Activated T-helper 1 cell treated with anti-CD3 and anti-CD28 coated beads, Interleukin-12 subunit alpha, Interleukin-12 subunit beta, Interleukin-2, Interleukin-4 antibody, amounts not matched to agents 30 ng/mL and 10 ng/mL and 1 ng/mL, durations not matched to agents 14 hours and 24 hours and 36 hours (primary cell): ENCODE data around the gene MT1G. TPM values are rescaled to one million over a fixed set of nuclear protein-coding genes. Genes with fewer than 3 reads are reported as not detected.
"Not testable (repeated sequence)": the region's sequence is repeated elsewhere in the genome, so short reads cannot be mapped to it uniquely, and the experiment has no call there.

Experiments used
- DNase-seq: peaks from one replicate; pipeline ENCODE4 v3.0.0; 2021; ENCODE audit warnings: low spot score
- H3K27ac Mint-ChIP-seq: one replicate; pipeline ENCODE4 v1.8.0; 2021; ENCODE audit warnings: mild to moderate bottlenecking, mixed read lengths
- H3K27me3 Mint-ChIP-seq: one replicate; pipeline ENCODE4 v1.8.0; 2022; ENCODE audit warnings: mild to moderate bottlenecking, moderate library complexity, mixed read lengths; ENCODE audit not compliant: insufficient read depth
- H3K36me3 Mint-ChIP-seq: one replicate; pipeline ENCODE4 v1.8.0; 2021; ENCODE audit warnings: low read depth, mixed read lengths
- H3K4me1 Mint-ChIP-seq: one replicate; pipeline ENCODE4 v1.8.0; 2021; ENCODE audit warnings: low read depth, mixed read lengths
- H3K4me3 Mint-ChIP-seq: one replicate; pipeline ENCODE4 v1.8.0; 2021; ENCODE audit warnings: mild to moderate bottlenecking, moderate library complexity, mixed read lengths
- H3K9me3 Mint-ChIP-seq: one replicate; pipeline ENCODE4 v1.8.0; 2021; ENCODE audit warnings: mixed read lengths
- intact Hi-C: fragments of 100-400 bp; cut with micrococcal nuclease; formaldehyde crosslinking; loops from one replicate; pipeline ENCODE4 v1.15.1; 2024
- total RNA-seq: library from RNA; stranded (reverse); gene quantifications from 2 replicates; pipeline ENCODE4 v1.2.3, GENCODE V29; 2022

Gene MT1G
- 28.5 and 29.1 TPM in 2 replicates for total RNA-seq

- Mint-ChIP-seq H3K4me3 (peak within 1 kb of the TSS; percentile 66), H3K27ac (no peak within 1 kb of the TSS), H3K4me1 (peaks cover 55% of the 10 kb centered on the region), H3K36me3 (peaks cover 10% of the 10 kb centered on the region), H3K27me3 (peaks cover 58% of the 10 kb centered on the region), H3K9me3 (no peaks in the 10 kb centered on the region)
- DNase-seq, result peak; percentile 41
- intact Hi-C loops, result loop anchor here (2.0 kb wide), 1 partner anchor 15 kb away; the partner anchor contains the start of gene MT1X
Observed at GRCh38 chr16:56667581-56668571, at the start of gene MT1G. Gene MT1G, minus strand, starts transcription at chr16:56668065. Its CDS starts 72 bp downstream, at chr16:56667993.

- intact Hi-C loops, H3K4me1 Mint-ChIP-seq, H3K4me3 Mint-ChIP-seq, DNase-seq, H3K36me3 Mint-ChIP-seq, H3K9me3 Mint-ChIP-seq, H3K27ac Mint-ChIP-seq: not testable (repeated sequence)
- peaks cover 15% of the 10 kb centered on the region for H3K27me3 Mint-ChIP-seq
Observed at GRCh38 chr16:56717532-56717931, 49.7 kb upstream of the MT1G start.

- no peaks in the 10 kb centered on the region for H3K4me1 Mint-ChIP-seq
- no peak for DNase-seq
- H3K9me3 Mint-ChIP-seq, result no peaks in the 10 kb centered on the region
- no peaks in the 10 kb centered on the region for H3K36me3 Mint-ChIP-seq
- H3K27me3 Mint-ChIP-seq, result peaks cover 7% of the 10 kb centered on the region
- no peak overlapping the region for H3K4me3 Mint-ChIP-seq
- no peak overlapping the region for H3K27ac Mint-ChIP-seq
- intact Hi-C loops, result no loop called here
Observed at GRCh38 chr16:56716761-56717160, 48.9 kb upstream of the MT1G start.

GRCh38 chr16:56715126-56715525 lies 47.3 kb upstream of the MT1G start:
- Mint-ChIP-seq H3K36me3 (no peaks in the 10 kb centered on the region), H3K27ac (no peak overlapping the region), H3K4me3 (no peak overlapping the region), H3K4me1 (peaks cover 6% of the 10 kb centered on the region), H3K27me3 (no peaks in the 10 kb centered on the region), H3K9me3 (no peaks in the 10 kb centered on the region)
- intact Hi-C loops, result no loop called here
- DNase-seq, result no peak

GRCh38 chr16:56713794-56714193 lies 45.9 kb upstream of the MT1G start:
- DNase-seq, result no peak
- peaks cover 17% of the 10 kb centered on the region for H3K4me1 Mint-ChIP-seq
- no peak overlapping the region for H3K27ac Mint-ChIP-seq
- no peak overlapping the region for H3K4me3 Mint-ChIP-seq
- H3K9me3 Mint-ChIP-seq, result no peaks in the 10 kb centered on the region
- H3K27me3 Mint-ChIP-seq, result no peaks in the 10 kb centered on the region
- intact Hi-C loops, result no loop called here
- H3K36me3 Mint-ChIP-seq, result no peaks in the 10 kb centered on the region

GRCh38 chr16:56711862-56712261 lies 44.0 kb upstream of the MT1G start:
- intact Hi-C loops, result no loop called here
- Mint-ChIP-seq H3K9me3 (no peaks in the 10 kb centered on the region), H3K27me3 (no peaks in the 10 kb centered on the region), H3K4me3 (no peak overlapping the region), H3K4me1 (peaks cover 26% of the 10 kb centered on the region), H3K27ac (no peak overlapping the region), H3K36me3 (no peaks in the 10 kb centered on the region)
- DNase-seq, result no peak

GRCh38 chr16:56710181-56710737 lies 42.4 kb upstream of the MT1G start:
- Mint-ChIP-seq H3K27me3 (no peaks in the 10 kb centered on the region), H3K27ac (no peak overlapping the region), H3K9me3 (no peaks in the 10 kb centered on the region), H3K36me3 (no peaks in the 10 kb centered on the region), H3K4me1 (peaks cover 26% of the 10 kb centered on the region), H3K4me3 (peak overlapping the region; percentile 22)
- DNase-seq, result no peak
- intact Hi-C loops, result no loop called here

GRCh38 chr16:56709443-56710040 lies 41.7 kb upstream of the MT1G start:
- no peaks in the 10 kb centered on the region for H3K27me3 Mint-ChIP-seq
- no peak for DNase-seq
- no peaks in the 10 kb centered on the region for H3K36me3 Mint-ChIP-seq
- peaks cover 26% of the 10 kb centered on the region for H3K4me1 Mint-ChIP-seq
- intact Hi-C loops, result loop anchor here (10.0 kb wide), 1 partner anchor 765 kb away; no protein-coding TSS in a partner anchor
- no peaks in the 10 kb centered on the region for H3K9me3 Mint-ChIP-seq
- peak overlapping the region; percentile 71 for H3K4me3 Mint-ChIP-seq
- peak overlapping the region; percentile 27 for H3K27ac Mint-ChIP-seq

GRCh38 chr16:56708525-56709442 lies 40.9 kb upstream of the MT1G start:
- peaks cover 26% of the 10 kb centered on the region for H3K4me1 Mint-ChIP-seq

GRCh38 chr16:56702836-56703235 lies 35.0 kb upstream of the MT1G start:
- Mint-ChIP-seq H3K9me3 (no peaks in the 10 kb centered on the region), H3K36me3 (no peaks in the 10 kb centered on the region), H3K4me3 (no peak overlapping the region), H3K4me1 (peaks cover 11% of the 10 kb centered on the region), H3K27me3 (peaks cover 11% of the 10 kb centered on the region), H3K27ac (no peak overlapping the region)
- DNase-seq, result no peak
- intact Hi-C loops, result loop anchor here (1.0 to 10.0 kb wide), 10 partner anchors 21 to 758 kb away; partner anchors contain the start of genes MT1X, MT2A and NUP93

More at GRCh38 chr16:56708525-56709442, 40.9 kb upstream of the MT1G start:
- intact Hi-C loops, result loop anchor here (10.0 kb wide), 1 partner anchor 764 kb away; no protein-coding TSS in a partner anchor
- no peaks in the 10 kb centered on the region for H3K36me3 Mint-ChIP-seq
- no peak for DNase-seq
- H3K27ac Mint-ChIP-seq, result peak overlapping the region; percentile 6
- H3K27me3 Mint-ChIP-seq, result no peaks in the 10 kb centered on the region
- no peaks in the 10 kb centered on the region for H3K9me3 Mint-ChIP-seq
- peak overlapping the region; percentile 71 for H3K4me3 Mint-ChIP-seq

GRCh38 chr16:56701534-56701933 lies 33.7 kb upstream of the MT1G start:
- intact Hi-C loops, result loop anchor here (10.0 kb wide), 1 partner anchor 757 kb away; no protein-coding TSS in a partner anchor
- H3K36me3 Mint-ChIP-seq, result no peaks in the 10 kb centered on the region
- peaks cover 13% of the 10 kb centered on the region for H3K27me3 Mint-ChIP-seq
- no peak overlapping the region for H3K27ac Mint-ChIP-seq
- no peaks in the 10 kb centered on the region for H3K9me3 Mint-ChIP-seq
- peaks cover 11% of the 10 kb centered on the region for H3K4me1 Mint-ChIP-seq
- H3K4me3 Mint-ChIP-seq, result no peak overlapping the region
- DNase-seq, result no peak

- no peak for DNase-seq
- Mint-ChIP-seq H3K4me3 (no peak overlapping the region), H3K4me1 (peaks cover 11% of the 10 kb centered on the region), H3K27ac (no peak overlapping the region), H3K27me3 (peaks cover 13% of the 10 kb centered on the region), H3K36me3 (no peaks in the 10 kb centered on the region), H3K9me3 (no peaks in the 10 kb centered on the region)
- intact Hi-C loops, result loop anchor here (10.0 kb wide), 1 partner anchor 756 kb away; no protein-coding TSS in a partner anchor
Observed at GRCh38 chr16:56700631-56701030, 32.8 kb upstream of the MT1G start.
